IPS-NIHi7 (cell line): ENCODE data around the gene SYNE3.

Experiments
- DNase-seq: peaks from one replicate; pipeline ENCODE4 v3.0.0; 2012; ENCODE audit warnings: mixed read lengths; ENCODE audit errors: extremely low spot score

SYNE3 gene

GRCh38 chr14:95516554-95517181 is at the start of gene SYNE3:
SYNE3 (minus strand) TSS chr14:95516650; CDS start chr14:95475821, 40,829 bp downstream.
- peak; percentile 75 for DNase-seq

DNA sequence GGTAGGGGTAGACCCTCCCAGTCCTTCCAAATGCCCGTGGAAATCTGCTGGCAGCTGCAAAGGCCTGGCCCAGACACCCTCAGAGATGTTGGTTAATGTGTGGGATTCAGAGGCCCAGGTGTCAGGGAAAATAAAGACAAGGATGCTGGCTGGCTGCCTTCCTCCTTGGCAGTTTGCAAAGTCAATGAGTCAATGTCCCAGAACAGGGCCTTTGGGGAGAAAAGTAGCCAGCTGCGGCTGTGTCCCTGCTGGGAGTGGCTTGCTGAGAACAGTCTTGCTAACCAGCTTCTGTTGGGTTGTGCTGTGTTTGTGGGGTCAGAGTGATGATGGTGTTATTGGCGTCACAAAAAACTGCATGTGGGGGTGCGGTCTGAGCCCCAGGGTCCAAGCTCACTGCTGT is 47.6 kb upstream of the SYNE3 start:
- no peak for DNase-seq

DNA sequence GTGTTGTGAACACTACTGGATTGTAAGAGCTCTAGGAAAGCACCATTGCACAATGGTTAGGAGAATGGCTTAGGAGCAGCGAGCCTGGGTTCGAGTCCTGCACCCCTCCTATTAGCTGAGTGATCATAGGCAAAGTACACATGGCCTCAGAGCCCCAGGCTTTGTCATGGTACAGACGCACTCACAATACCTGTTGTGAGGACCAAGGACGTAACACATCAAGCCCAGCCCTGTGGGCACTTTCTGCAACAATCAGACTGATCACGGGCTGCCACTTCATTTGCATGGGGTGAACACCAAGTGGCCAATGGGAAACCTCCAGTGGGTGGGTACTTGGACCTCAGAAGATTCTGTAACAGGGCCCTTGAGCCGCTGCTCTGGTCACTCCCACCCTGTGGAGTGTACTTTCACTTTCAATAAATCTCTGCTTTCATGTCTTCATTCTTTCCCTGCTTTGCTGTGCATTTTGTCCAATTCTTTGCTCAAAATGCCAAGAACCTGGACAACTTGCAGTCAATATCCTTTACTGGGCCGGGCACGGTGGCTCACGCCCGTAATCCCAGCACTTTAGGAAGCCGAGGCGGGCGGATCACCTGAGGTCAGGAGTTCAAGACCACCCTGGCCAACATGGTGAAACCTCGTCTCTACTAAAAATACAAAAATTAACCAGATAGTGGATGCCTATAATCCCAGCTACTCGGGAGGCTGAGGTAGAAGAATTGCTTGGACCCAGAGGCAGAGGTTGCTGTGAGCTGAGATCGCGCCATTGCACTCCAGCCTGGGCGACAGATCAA is 46.6 kb upstream of the SYNE3 start:
- no peak for DNase-seq

DNA sequence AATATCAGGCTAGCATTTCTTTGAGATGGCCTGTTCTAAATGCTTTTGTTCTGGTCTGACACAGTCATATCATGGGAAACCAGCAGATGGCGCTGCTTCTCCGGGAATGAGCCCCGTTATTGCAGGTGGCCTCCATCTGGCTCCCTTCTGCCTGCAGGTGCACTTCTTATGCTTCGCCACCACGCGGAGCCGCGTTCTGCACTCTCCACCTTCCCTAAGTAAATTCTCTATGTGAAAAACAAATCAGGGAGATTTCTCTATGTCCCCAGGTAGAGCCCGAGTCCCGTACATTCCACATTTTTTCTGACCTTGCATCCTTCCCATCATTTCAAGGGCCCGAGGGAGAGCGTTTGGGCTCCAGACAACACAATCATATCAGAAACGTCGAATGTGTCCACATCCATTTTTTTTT is 44.6 kb upstream of the SYNE3 start:
- DNase-seq: peak; percentile 86

- DNase-seq: no peak
Measured at GRCh38 chr14:95559203-95559602, 42.8 kb upstream of the SYNE3 start.

DNA sequence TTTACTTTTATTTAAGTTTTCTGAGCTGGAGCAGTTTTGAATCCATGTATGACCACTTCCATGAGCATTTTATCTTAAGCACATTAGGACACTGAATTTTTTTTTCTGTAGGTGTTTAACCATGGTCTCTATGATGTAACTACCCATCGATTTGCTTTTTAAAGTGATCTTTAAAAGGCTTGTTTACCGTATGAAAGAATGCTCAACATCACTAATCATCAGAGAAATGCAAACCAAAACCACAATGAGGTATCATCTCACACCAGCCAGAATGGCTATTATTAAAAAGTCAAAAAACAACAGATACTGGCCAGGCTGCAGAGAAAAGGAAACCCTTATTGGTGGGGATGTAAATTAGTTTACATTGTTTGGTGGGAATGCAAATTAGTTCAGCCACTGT is 41.4 kb upstream of the SYNE3 start:
- no peak for DNase-seq

DNA sequence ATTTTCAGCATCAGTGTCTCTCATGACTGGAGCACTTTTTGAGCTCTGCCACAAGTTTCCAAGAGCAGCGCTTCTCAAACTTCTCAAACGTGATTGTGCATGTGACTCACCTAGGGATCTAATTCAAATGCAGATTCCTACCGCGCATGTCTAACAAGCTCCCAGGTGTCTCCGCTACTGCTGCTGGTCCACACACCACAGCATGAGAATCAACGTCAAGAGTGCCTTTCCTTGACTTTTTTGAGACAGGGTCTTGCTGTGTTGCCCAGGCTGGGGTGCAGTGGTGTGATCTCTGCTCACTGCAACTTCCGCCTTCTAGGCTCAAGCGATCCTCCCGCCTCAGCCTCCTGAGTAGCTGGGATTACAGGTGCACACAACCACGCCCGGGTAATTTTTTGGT is 40.8 kb upstream of the SYNE3 start:
- DNase-seq: no peak

GRCh38 chr14:95555053-95555452 is 38.6 kb upstream of the SYNE3 start:
- DNase-seq: no peak

DNA sequence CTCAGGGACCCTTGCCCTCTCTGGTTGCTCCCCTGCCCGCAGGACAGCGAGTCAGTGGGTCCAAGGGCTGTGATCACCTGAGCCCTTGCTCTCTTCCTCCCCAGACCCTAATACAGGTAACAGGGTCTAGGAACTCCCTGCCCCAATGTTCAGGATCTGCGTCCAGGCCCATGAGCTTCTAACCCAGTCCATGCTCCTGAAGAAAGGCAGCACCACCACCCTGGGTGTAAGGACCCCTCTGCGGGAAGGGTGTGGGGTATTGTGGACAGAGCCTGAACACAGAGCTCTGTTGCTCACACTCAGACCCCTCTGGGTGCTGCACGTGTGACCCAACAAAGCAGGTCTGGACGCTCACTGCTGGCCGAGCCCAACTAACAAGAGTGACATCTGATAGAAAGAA is 36.7 kb upstream of the SYNE3 start:
- DNase-seq: no peak

- DNase-seq: no peak
Measured at GRCh38 chr14:95551435-95551834, 35.0 kb upstream of the SYNE3 start.

DNA sequence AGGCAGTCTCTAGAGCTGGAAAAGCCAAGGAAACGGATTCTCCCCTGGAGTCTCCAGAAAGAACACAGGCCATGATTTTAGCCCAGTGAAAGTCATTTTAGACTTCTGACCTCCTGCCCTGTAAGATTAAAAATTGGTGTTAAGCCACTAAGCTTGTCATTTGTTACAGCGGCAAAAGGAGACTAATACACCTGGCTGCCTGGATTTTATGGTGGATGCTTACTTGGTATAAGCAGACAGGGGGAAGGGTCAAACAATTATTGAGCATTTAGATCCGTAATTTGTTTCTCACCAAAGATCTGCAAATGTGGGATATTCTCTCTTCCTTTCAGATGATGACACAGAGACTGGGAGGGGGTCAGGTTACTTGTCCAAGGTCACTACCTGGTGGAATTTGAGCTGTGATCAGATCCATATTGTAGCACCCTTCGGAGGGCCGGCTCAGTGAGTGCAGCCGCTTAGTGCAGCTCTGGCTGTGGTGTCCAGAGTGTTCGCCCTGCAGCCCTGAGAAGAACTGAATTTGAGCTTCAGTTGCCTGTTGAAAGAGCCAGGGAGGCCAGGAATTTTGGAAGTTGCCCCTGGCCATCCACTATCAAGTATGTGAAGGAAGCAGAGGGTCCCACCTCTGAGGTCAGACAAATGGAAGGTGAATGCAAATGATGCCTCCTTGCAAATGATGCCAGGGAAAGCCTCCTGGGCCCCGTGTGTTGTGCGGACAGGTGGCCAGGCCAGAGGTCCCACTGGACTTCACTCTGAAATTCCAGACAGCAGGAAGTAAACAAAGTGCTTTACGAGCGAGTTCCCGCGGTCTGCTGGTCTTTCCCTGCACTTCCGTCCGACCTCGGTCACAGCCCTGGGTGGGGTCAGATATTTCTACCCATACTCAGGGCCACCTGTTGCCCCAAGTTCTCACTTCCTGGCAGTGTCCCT is 33.5 kb upstream of the SYNE3 start:
- no peak for DNase-seq

- no peak for DNase-seq
Measured at GRCh38 chr14:95548328-95548929, 32.0 kb upstream of the SYNE3 start.

DNA sequence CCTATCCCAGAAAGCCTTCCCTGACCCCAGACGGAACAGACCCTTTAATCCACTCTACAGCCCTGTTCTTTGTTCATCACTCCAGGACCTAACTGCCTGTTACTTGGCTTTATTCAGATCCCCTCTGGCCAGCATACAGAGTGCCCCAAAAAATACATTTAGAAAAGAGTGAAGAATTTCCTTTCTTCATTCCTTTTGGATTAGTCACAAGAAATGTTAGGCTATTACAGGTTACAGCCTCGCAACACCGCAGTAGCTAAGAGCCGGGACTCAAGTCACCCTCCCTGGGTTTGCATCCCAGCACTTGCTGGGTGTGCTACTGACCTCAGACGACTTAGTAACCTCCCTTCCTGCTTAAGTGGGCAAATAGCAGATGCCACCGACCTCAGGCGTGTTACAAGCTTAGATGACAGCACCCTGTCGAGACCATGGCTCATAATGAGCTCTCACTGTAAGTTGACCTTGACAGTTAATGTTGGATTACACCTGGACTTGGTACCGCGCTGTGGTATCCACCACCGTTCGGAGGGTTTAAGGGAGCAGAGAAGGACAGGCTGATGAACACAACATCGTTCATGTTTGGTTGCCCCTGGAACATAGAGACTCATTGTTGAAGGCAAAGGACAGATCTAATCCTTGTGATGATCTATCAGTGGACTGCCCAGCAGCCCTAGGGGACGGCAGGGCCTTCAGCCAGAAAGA is 31.3 kb upstream of the SYNE3 start:
- no peak for DNase-seq

- no peak for DNase-seq
Measured at GRCh38 chr14:95547272-95547625, 30.8 kb upstream of the SYNE3 start.

GRCh38 chr14:95545515-95546168 is 29.2 kb upstream of the SYNE3 start:
- DNase-seq: no peak

DNA sequence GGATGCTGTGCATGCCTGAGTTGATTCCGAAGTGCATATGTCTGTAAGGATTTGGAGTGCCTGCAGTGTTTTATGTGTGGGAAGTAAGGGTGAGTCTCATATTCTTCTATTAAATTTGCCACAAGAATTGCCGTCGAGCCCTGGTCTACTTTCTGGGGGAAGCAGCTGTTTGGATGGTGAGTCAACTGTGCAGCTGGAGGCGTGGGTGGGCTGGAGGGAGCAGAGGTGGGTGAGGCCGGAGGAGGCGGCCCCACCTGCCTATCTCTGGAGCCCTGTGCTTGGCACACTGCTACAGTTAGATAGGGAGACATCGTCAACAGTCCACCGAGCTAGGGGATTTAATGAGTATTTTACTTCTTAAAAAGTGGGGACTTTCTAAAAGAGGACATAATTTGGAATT is 28.1 kb upstream of the SYNE3 start:
- DNase-seq: no peak

- no peak for DNase-seq
Measured at GRCh38 chr14:95543021-95543420, 26.6 kb upstream of the SYNE3 start.

GRCh38 chr14:95541932-95542930 is 25.8 kb upstream of the SYNE3 start:
- DNase-seq: no peak

GRCh38 chr14:95541346-95541745 is 24.9 kb upstream of the SYNE3 start:
- no peak for DNase-seq
